GM23248 (cell line): ENCODE measurements around the gene TRMT112. TPM values are rescaled to one million over a fixed set of nuclear protein-coding genes. Genes with fewer than 3 reads are reported as not detected.

Experiments
- DNase-seq: peaks from one replicate; pipeline ENCODE4 v3.0.0-alpha.2; 2015
- H2AFZ ChIP-seq: fragments of 200-600 bp; sonication (generic); 2 replicates; pipeline ENCODE4 v1.6.1; 2016; ENCODE audit warnings: antibody characterized with exemption
- H3F3A ChIP-seq: fragments of 200-600 bp; sonication (generic); 2 replicates; pipeline ENCODE4 v1.6.1; 2016; ENCODE audit warnings: mild to moderate bottlenecking, antibody characterized with exemption, mixed run types; ENCODE audit not compliant: insufficient read depth
- H3K27ac ChIP-seq: fragments of 200-600 bp; sonication (generic); 2 replicates; pipeline ENCODE4 v1.5.1; 2016; ENCODE audit warnings: mild to moderate bottlenecking
- H3K27me3 ChIP-seq: fragments of 200-600 bp; sonication (generic); replicated peaks from 2 replicates; pipeline ENCODE4 v1.6.1; 2016; ENCODE audit warnings: mild to moderate bottlenecking; ENCODE audit not compliant: insufficient read depth
- H3K36me3 ChIP-seq: fragments of 200-600 bp; sonication (generic); 2 replicates; pipeline ENCODE4 v1.6.1; 2016; ENCODE audit warnings: low read depth, mild to moderate bottlenecking
- H3K4me1 ChIP-seq: fragments of 200-600 bp; sonication (generic); 2 replicates; pipeline ENCODE4 v1.6.1; 2016; ENCODE audit warnings: mild to moderate bottlenecking; ENCODE audit not compliant: insufficient read depth
- H3K4me2 ChIP-seq: fragments of 200-600 bp; sonication (generic); one replicate; pipeline ENCODE4 v1.6.1; 2016; ENCODE audit warnings: mild to moderate bottlenecking; ENCODE audit not compliant: unreplicated experiment
- H3K4me3 ChIP-seq: fragments of 200-600 bp; sonication (generic); 2 replicates; pipeline ENCODE4 v1.5.1; 2016; ENCODE audit warnings: mild to moderate bottlenecking
- H3K79me2 ChIP-seq: fragments of 200-600 bp; sonication (generic); 2 replicates; pipeline ENCODE4 v1.6.1; 2016; ENCODE audit warnings: mild to moderate bottlenecking; ENCODE audit not compliant: insufficient read depth
- H3K9ac ChIP-seq: fragments of 200-600 bp; sonication (generic); 2 replicates; pipeline ENCODE4 v1.6.1; 2016; ENCODE audit warnings: mild to moderate bottlenecking
- H3K9me2 ChIP-seq: fragments of 200-600 bp; sonication (generic); 2 replicates; pipeline ENCODE4 v1.6.1; 2016; ENCODE audit warnings: mixed run types, mild to moderate bottlenecking, moderate library complexity; ENCODE audit not compliant: insufficient read depth
- H3K9me3 ChIP-seq: fragments of 200-600 bp; sonication (generic); one replicate; pipeline ENCODE4 v1.6.1; 2017; ENCODE audit warnings: low read depth
- H4K20me1 ChIP-seq: fragments of 200-600 bp; sonication (generic); 2 replicates; pipeline ENCODE4 v1.6.0; 2016; ENCODE audit not compliant: insufficient read depth
- EZH2 ChIP-seq: fragments of 200-600 bp; sonication (generic); IDR thresholded peaks from 2 replicates; pipeline ENCODE4 v1.6.1; 2018; ENCODE audit warnings: antibody characterized with exemption, mild to moderate bottlenecking; ENCODE audit not compliant: insufficient read depth, poor library complexity, severe bottlenecking
- EZH2phosphoT487 ChIP-seq: fragments of 200-600 bp; sonication (generic); IDR thresholded peaks from 2 replicates; pipeline ENCODE4 v1.6.1; 2018; ENCODE audit warnings: antibody characterized with exemption, moderate library complexity, mild to moderate bottlenecking, low read depth; ENCODE audit not compliant: insufficient read depth
- WGBS, 2 experiments: methylation state at CpG; one replicate each; pipeline ENCODE4 v1.1.6; 2015 to 2017; ENCODE audit warnings: low lambda C conversion rate in 2 of 2, low coverage in 1 of 2; ENCODE audit errors: missing lambda C conversion rate in 2 of 2; 5-methylcytosine and 5-hydroxymethylcytosine counted together
- in situ Hi-C: fragments of 300-500 bp; cut with MboI; formaldehyde crosslinking; loops from 2 replicates; pipeline ENCODE4 v1.15.0; 2020
- polyA plus RNA-seq: library from polyadenylated mRNA; unstranded; fragments of >200 nt; fragmentation: Nextera tagmentation; extraction: Ambion mirVana; gene quantifications from 2 replicates; pipeline ENCODE4 v1.2.1, GENCODE V29; 2016
- total RNA-seq: library from RNA; depleted of rRNA; stranded (reverse); fragments of >200 nt; shearing (Covaris generic); gene quantifications from 2 replicates; pipeline ENCODE4 v1.2.3, GENCODE V29; 2014

Gene TRMT112
- total and polyA plus RNA-seq, 2 experiments from 2014 or later: 161 to 269 TPM

- Histone ChIP-seq H3K27me3 (no peaks in the 10 kb centered on the region), H3K9ac (no peak overlapping the region), H3K79me2 (no peaks in the 10 kb centered on the region), H3K36me3 (no peaks in the 10 kb centered on the region), H2AFZ (no peak overlapping the region), H4K20me1 (no peaks in the 10 kb centered on the region), H3K9me2 (no peaks in the 10 kb centered on the region), H3K4me3 (no peak overlapping the region), H3K4me1 (no peaks in the 10 kb centered on the region), H3K4me2 (no peak overlapping the region), H3K27ac (no peak overlapping the region), H3F3A (no peaks in the 10 kb centered on the region), H3K9me3 (no peaks in the 10 kb centered on the region)
- TF ChIP-seq EZH2 (no peak), EZH2phosphoT487 (no peak)
- WGBS, 2 experiments: 86 to 87% methylated on average over 7 of the region's 7 CpGs
- in situ Hi-C loops: no loop called here
- no peak for DNase-seq
Observed at GRCh38 chr11:64349025-64349387, 31.6 kb upstream of the TRMT112 start.

- TF ChIP-seq EZH2phosphoT487: no peak
- TF ChIP-seq EZH2: no peak
- Histone ChIP-seq H3K9ac (no peak overlapping the region), H2AFZ (no peak overlapping the region), H3K36me3 (no peaks in the 10 kb centered on the region), H3K27me3 (no peaks in the 10 kb centered on the region), H3K79me2 (no peaks in the 10 kb centered on the region), H3F3A (no peaks in the 10 kb centered on the region), H3K9me3 (no peaks in the 10 kb centered on the region), H4K20me1 (no peaks in the 10 kb centered on the region), H3K9me2 (no peaks in the 10 kb centered on the region), H3K4me2 (no peak overlapping the region), H3K27ac (no peak overlapping the region), H3K4me3 (no peak overlapping the region), H3K4me1 (no peaks in the 10 kb centered on the region)
- DNase-seq: no peak
- WGBS, 2 experiments: 63 to 64% methylated on average over 14 of the region's 14 CpGs
- in situ Hi-C loops: no loop called here
Observed at GRCh38 chr11:64348383-64349024, 31.1 kb upstream of the TRMT112 start.

DNA sequence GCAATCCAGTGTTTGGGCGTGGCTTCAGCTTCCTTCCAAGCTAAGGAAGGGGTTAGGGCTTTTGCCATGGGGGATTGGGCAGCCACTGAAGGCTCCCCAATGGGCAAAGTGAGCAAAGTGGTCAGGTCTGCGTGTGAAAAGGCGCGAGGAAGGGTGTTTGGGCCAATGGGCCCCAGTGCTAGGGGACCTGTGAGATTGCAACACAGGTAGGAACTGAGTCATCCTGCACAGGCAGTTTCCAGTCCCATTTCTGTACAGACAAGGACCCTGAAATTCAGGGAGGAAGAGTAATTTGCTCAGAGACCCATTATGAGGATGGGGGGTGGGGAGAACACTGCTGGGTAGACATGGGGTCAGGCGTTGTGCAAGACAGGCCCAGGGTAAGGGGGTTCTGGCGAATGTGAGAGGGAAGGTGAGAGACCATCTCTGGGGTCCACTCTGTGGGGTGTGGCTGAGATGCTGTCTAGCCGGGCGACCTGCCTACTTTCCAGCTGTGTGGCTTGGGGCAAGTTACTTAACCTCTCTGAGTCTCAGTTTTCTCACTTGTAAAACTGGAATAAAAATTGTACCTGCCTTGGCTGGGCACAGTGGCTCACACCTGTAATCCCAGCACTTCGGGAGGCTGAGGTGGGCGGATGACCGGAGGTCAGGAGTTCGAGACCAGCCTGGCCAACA lies 30.0 kb upstream of the TRMT112 start:
- in situ Hi-C loops: no loop called here
- H3K27ac ChIP-seq: no peak overlapping the region
- no peaks in the 10 kb centered on the region for H3K79me2 ChIP-seq
- no peaks in the 10 kb centered on the region for H4K20me1 ChIP-seq
- no peaks in the 10 kb centered on the region for H3F3A ChIP-seq
- H3K9me3 ChIP-seq: no peaks in the 10 kb centered on the region
- peak; percentile 22 for DNase-seq
- H3K36me3 ChIP-seq: no peaks in the 10 kb centered on the region
- no peak overlapping the region for H3K9ac ChIP-seq
- H2AFZ ChIP-seq: no peak overlapping the region
- no peak for TF ChIP-seq EZH2phosphoT487
- no peaks in the 10 kb centered on the region for H3K9me2 ChIP-seq
- no peaks in the 10 kb centered on the region for H3K27me3 ChIP-seq
- 58 to 62% methylated on average over 12 of the region's 12 CpGs for WGBS, 2 experiments
- H3K4me3 ChIP-seq: no peak overlapping the region
- no peak overlapping the region for H3K4me2 ChIP-seq
- no peaks in the 10 kb centered on the region for H3K4me1 ChIP-seq

DNA sequence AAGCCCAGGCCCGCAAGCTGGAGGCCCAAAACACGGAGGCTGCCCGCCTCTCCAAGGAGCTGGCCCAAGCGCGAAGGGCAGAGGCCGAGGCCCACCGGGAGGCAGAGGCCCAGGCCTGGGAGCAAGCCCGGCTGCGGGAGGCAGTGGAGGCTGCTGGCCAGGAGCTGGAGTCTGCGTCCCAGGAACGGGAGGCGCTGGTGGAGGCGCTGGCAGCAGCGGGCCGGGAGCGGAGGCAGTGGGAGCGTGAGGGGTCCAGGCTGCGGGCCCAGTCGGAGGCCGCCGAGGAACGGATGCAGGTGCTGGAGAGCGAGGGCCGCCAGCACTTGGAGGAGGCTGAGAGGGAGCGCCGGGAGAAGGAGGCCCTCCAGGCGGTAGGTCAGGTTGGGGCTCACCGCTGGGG lies 27.4 kb upstream of the TRMT112 start:
- no peaks in the 10 kb centered on the region for H3K79me2 ChIP-seq
- no peaks in the 10 kb centered on the region for H3K36me3 ChIP-seq
- H3K4me3 ChIP-seq: no peak overlapping the region
- no peaks in the 10 kb centered on the region for H4K20me1 ChIP-seq
- H3K27me3 ChIP-seq: no peaks in the 10 kb centered on the region
- H3K4me2 ChIP-seq: no peak overlapping the region
- no peak overlapping the region for H3K9ac ChIP-seq
- DNase-seq: no peak
- no peak overlapping the region for H3K27ac ChIP-seq
- in situ Hi-C loops: no loop called here
- no peaks in the 10 kb centered on the region for H3K9me3 ChIP-seq
- TF ChIP-seq EZH2phosphoT487: no peak
- no peak for TF ChIP-seq EZH2
- no peak overlapping the region for H2AFZ ChIP-seq
- 96% methylated on average over 26 to 28 of the region's 28 CpGs for WGBS, 2 experiments
- H3F3A ChIP-seq: no peaks in the 10 kb centered on the region
- no peaks in the 10 kb centered on the region for H3K9me2 ChIP-seq
- no peaks in the 10 kb centered on the region for H3K4me1 ChIP-seq
